Chondrocyte (in vitro differentiated cells): Measurements from ENCODE around the gene GNG8. TPM values are rescaled to one million over a fixed set of nuclear protein-coding genes. Genes with fewer than 3 reads are reported as not detected.

Experiments used
- DNase-seq: peaks from one replicate; pipeline ENCODE4 v3.0.0; 2021; ENCODE audit warnings: mixed read lengths, low spot score
- H3K27ac Mint-ChIP-seq: one replicate; pipeline ENCODE4 v1.8.0; 2021; ENCODE audit warnings: mild to moderate bottlenecking, moderate library complexity, mixed read lengths; ENCODE audit not compliant: unreplicated experiment
- H3K27me3 Mint-ChIP-seq: 2 replicates; pipeline ENCODE4 v1.8.0; 2021; ENCODE audit warnings: low read depth, mixed read lengths
- H3K36me3 Mint-ChIP-seq: 2 replicates; pipeline ENCODE4 v1.8.0; 2021; ENCODE audit warnings: low read depth, mixed read lengths
- H3K4me1 Mint-ChIP-seq: 2 replicates; pipeline ENCODE4 v1.8.0; 2021; ENCODE audit warnings: low read depth, mild to moderate bottlenecking, mixed read lengths
- H3K4me3 Mint-ChIP-seq: one replicate; pipeline ENCODE4 v1.8.0; 2021; ENCODE audit warnings: mild to moderate bottlenecking, moderate library complexity, mixed read lengths; ENCODE audit not compliant: unreplicated experiment
- H3K9me3 Mint-ChIP-seq: 2 replicates; pipeline ENCODE4 v1.8.0; 2021; ENCODE audit warnings: low read depth, mixed read lengths
- CTCF ChIP-seq: fragments of 200-600 bp; sonication (generic); IDR thresholded peaks from 2 replicates; pipeline ENCODE4 v1.5.0; 2021; ENCODE audit warnings: antibody characterized with exemption, mild to moderate bottlenecking, moderate library complexity
- total RNA-seq: library from RNA; stranded (reverse); gene quantifications from 3 replicates; pipeline ENCODE4 v1.2.1, GENCODE V29; 2021

Gene GNG8
- total RNA-seq, 1 donor from 2014 or later = not detected

GRCh38 chr19:46602392-46603194 lies 33.4 kb downstream of the GNG8 start:
- Mint-ChIP-seq H3K36me3 (peaks cover 5% of the 10 kb centered on the region), H3K4me3 (peak overlapping the region; percentile 98), H3K9me3 (peaks cover 13% of the 10 kb centered on the region), H3K27ac (peak overlapping the region; percentile 89), H3K4me1 (peaks cover 33% of the 10 kb centered on the region), H3K27me3 (no peaks in the 10 kb centered on the region)
- TF ChIP-seq CTCF = no peak
- peak; percentile 72 for DNase-seq

DNA sequence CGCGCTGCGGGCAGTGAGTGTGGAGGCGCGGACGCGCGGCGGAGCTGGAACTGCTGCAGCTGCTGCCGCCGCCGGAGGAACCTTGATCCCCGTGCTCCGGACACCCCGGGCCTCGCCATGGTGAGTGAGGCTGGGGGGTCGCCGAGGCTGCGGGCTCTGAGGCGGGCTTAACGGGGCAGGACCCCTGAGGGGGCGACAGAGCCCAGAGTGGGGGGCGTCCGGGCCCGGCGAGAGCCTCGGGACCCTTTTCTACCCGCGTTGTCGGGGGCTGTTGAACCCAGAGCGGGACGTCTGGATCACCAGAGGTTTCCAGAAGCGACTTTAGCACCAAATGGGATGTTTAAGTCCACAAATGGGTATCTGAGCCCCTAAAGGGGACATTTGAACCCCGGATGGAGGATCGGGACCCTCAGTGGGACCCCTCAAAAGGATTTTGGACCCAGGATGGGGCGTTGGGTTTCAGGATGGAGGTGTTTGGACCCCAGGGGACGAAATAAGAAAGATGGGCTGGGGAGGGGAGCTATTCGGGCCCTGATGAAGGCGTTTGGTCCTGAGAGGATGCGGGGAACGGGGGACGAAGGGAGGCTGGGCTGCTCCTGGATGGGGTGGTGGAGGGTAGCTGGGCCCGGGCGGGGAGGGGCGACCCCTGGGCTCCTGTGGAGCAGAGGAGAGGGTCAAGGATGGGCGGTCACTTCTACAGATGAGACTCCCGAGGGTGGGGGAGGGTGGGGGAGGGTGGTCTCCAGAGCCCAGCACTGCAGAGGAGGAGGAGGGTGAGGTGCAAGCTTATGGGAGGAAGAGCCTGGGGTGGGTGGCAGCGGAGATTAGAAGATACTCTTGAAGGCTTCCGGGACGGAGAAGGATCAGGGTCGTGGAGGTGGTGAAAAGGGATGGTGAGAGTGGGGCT lies 34.4 kb downstream of the GNG8 start, which contains the start of gene CALM3:
Gene CALM3, plus strand, starts transcription at position 13 of the 907 bp plus-strand sequence. Its CDS starts 105 bp downstream, at position 118.
- no peak for TF ChIP-seq CTCF
- DNase-seq = peak; percentile 59
- H3K27me3 Mint-ChIP-seq = no peaks in the 10 kb centered on the region
- H3K4me1 Mint-ChIP-seq = peaks cover 33% of the 10 kb centered on the region
- H3K27ac Mint-ChIP-seq = peak within 1 kb of the TSS; percentile 100
- H3K4me3 Mint-ChIP-seq = peak within 1 kb of the TSS; percentile 98
- H3K36me3 Mint-ChIP-seq = peaks cover 4% of the 10 kb centered on the region
- H3K9me3 Mint-ChIP-seq = peaks cover 13% of the 10 kb centered on the region

GRCh38 chr19:46600384-46601317 lies 35.4 kb downstream of the GNG8 start:
- H3K27me3 Mint-ChIP-seq = no peaks in the 10 kb centered on the region
- H3K4me1 Mint-ChIP-seq = peaks cover 33% of the 10 kb centered on the region
- no peaks in the 10 kb centered on the region for H3K36me3 Mint-ChIP-seq
- peaks cover 13% of the 10 kb centered on the region for H3K9me3 Mint-ChIP-seq
- peak overlapping the region; percentile 100 for H3K27ac Mint-ChIP-seq
- no peak for TF ChIP-seq CTCF
- DNase-seq = peak; percentile 98
- H3K4me3 Mint-ChIP-seq = peak overlapping the region; percentile 98

DNA sequence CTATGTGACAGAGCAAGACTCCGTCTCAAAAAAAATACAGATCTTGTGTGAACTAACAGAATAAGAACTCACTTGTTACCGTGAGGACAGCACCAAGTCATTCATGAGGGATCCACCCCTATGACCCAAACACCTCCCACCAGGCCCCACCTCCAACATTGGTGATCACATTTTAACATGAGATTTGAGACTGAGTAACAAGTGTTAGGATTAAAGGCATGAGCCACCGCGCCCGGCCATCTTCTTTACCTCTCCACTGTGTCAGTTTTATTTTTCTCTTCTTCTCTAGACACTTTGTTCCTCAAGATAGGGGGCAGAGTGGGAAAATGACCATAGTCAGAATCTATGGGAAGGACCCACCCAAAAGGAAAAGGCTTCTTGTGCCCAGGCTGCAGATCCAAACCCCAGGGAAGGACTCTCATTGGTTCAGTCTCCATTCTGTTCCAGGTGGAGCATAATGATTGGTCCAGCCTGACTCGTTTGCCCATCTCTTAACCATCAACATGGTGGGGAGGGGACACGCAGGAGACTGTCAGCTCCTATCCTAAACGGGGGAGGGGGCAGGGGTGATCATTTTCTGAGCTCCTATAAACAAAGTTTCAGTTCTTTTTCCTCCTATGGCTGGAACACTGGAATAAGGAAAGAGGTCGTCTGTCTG lies 36.2 kb downstream of the GNG8 start:
- DNase-seq = peak; percentile 22
- Mint-ChIP-seq H3K9me3 (peaks cover 13% of the 10 kb centered on the region), H3K4me1 (peaks cover 37% of the 10 kb centered on the region), H3K27me3 (no peaks in the 10 kb centered on the region), H3K36me3 (no peaks in the 10 kb centered on the region), H3K27ac (peak overlapping the region; percentile 100), H3K4me3 (peak overlapping the region; percentile 98)
- no peak for TF ChIP-seq CTCF
